ENCODE results near the gene GRAP2. TPM values are rescaled to one million over a fixed set of nuclear protein-coding genes. Genes with fewer than 3 reads are reported as not detected.

GRAP2 gene
- total RNA-seq, 1 donor from 2014 or later: 4.2 TPM

GRCh38 chr22:39962071-39962470, 61.2 kb downstream of the GRAP2 start:
- Mint-ChIP-seq H3K9me3 (no peaks in the 10 kb centered on the region), H3K27me3 (peaks cover 10% of the 10 kb centered on the region), H3K4me3 (no peak overlapping the region), H3K36me3 (ENCODE audit: low read depth) (peaks cover 62% of the 10 kb centered on the region), H3K27ac (no peak overlapping the region), H3K4me1 (peaks cover 27% of the 10 kb centered on the region)
- DNase-seq (no peak), ATAC-seq (ENCODE audit: low read depth) (no peak)
- intact Hi-C loops (cut with micrococcal nuclease): no loop called here
- CTCF ChIA-PET: interaction anchor here (1.3 kb wide), 1 partner anchor 427 kb away, joined by 3 read pairs; no protein-coding TSS in a partner anchor
- TF ChIP-seq CTCF (IDR thresholded peaks at IDR 0.05): no peak
- POLR2A ChIA-PET: no interaction called here

GRCh38 chr22:39965748-39966147, 64.9 kb downstream of the GRAP2 start:
- ChIA-PET POLR2A (no interaction called here), CTCF (no interaction called here)
- DNase-seq (no peak), ATAC-seq (ENCODE audit: low read depth) (no peak)
- Mint-ChIP-seq H3K9me3 (no peaks in the 10 kb centered on the region), H3K4me3 (no peak overlapping the region), H3K36me3 (ENCODE audit: low read depth) (peaks cover 63% of the 10 kb centered on the region), H3K27me3 (no peaks in the 10 kb centered on the region), H3K4me1 (peaks cover 8% of the 10 kb centered on the region), H3K27ac (no peak overlapping the region)
- no peak for TF ChIP-seq CTCF (IDR thresholded peaks at IDR 0.05)
- intact Hi-C loops (cut with micrococcal nuclease): no loop called here

GRCh38 chr22:39966470-39966869, 65.6 kb downstream of the GRAP2 start:
- Mint-ChIP-seq H3K4me3 (no peak overlapping the region), H3K36me3 (ENCODE audit: low read depth) (peaks cover 61% of the 10 kb centered on the region), H3K9me3 (no peaks in the 10 kb centered on the region), H3K27ac (no peak overlapping the region), H3K27me3 (no peaks in the 10 kb centered on the region), H3K4me1 (peaks cover 5% of the 10 kb centered on the region)
- TF ChIP-seq CTCF (IDR thresholded peaks at IDR 0.05): no peak
- ChIA-PET POLR2A (no interaction called here), CTCF (no interaction called here)
- DNase-seq (no peak), ATAC-seq (ENCODE audit: low read depth) (no peak)
- intact Hi-C loops (cut with micrococcal nuclease): no loop called here

- intact Hi-C loops (cut with micrococcal nuclease): no loop called here
- no peak for ATAC-seq (ENCODE audit: low read depth)
These were observed 66.4 kb downstream of the GRAP2 start for GRCh38 chr22:39967103-39967829.

More at GRCh38 chr22:39967103-39967829, 66.4 kb downstream of the GRAP2 start:
- Mint-ChIP-seq H3K36me3 (ENCODE audit: low read depth) (peaks cover 63% of the 10 kb centered on the region), H3K27me3 (no peaks in the 10 kb centered on the region), H3K9me3 (no peaks in the 10 kb centered on the region), H3K4me1 (no peaks in the 10 kb centered on the region), H3K4me3 (no peak overlapping the region), H3K27ac (no peak overlapping the region)
- no peak for TF ChIP-seq CTCF (IDR thresholded peaks at IDR 0.05)
- no peak for DNase-seq
- POLR2A ChIA-PET: no interaction called here
- CTCF ChIA-PET: no interaction called here

Measured in activated B cell treated with CpG ODN at 0.5 μM for 24 hours (primary cell).